HepG2 (cell line): ENCODE results near the gene CILP2. TPM values are rescaled to one million over a fixed set of nuclear protein-coding genes. Genes with fewer than 3 reads are reported as not detected.

Source experiments
- ASH2L ChIP-seq: fragments of 300-600, 200-600 bp; sonication (generic); IDR thresholded peaks from 2 replicates; pipeline ENCODE4 v1.7.0; 2017; ENCODE audit warnings: low read depth, mild to moderate bottlenecking, moderate library complexity, mixed read lengths, low read length; ENCODE audit not compliant: insufficient read length
- ATF7-NPFF ChIP-seq: sonication (generic); formaldehyde crosslinking; IDR thresholded peaks from 2 replicates; pipeline ENCODE4 v1.8.1; 2023; ENCODE audit warnings: mild to moderate bottlenecking, low read depth, missing genetic modification reagents, moderate library complexity
- BHLHE40 ChIP-seq: IDR thresholded peaks from 2 replicates; pipeline ENCODE4 v1.6.1; 2011; ENCODE audit warnings: low read length, improper control_type of control experiment
- ELF3 ChIP-seq: IDR thresholded peaks from 2 replicates; pipeline ENCODE4 v1.6.1; 2016; ENCODE audit warnings: missing genetic modification reagents, missing compliant biosample characterization
- KDM5A ChIP-seq: fragments of 200-600 bp; sonication (generic); IDR thresholded peaks from 2 replicates; pipeline ENCODE4 v1.7.0; 2018; ENCODE audit warnings: antibody characterized with exemption, mild to moderate bottlenecking, low read length, borderline replicate concordance
- KDM5B ChIP-seq: sonication (generic); formaldehyde crosslinking; IDR thresholded peaks from 2 replicates; pipeline ENCODE4 v1.4.0; 2020; ENCODE audit warnings: missing genetic modification reagents, mild to moderate bottlenecking, borderline replicate concordance
- NFE2L2 ChIP-seq: fragments of 150-350 bp; IDR thresholded peaks from 2 replicates; pipeline ENCODE4 v1.6.1; 2014; ENCODE audit warnings: low read length
- NFRKB ChIP-seq: fragments of 450-650 bp; IDR thresholded peaks from 2 replicates; pipeline ENCODE4 v1.6.1; 2017
- POGZ ChIP-seq: sonication (generic); formaldehyde crosslinking; IDR thresholded peaks from 2 replicates; pipeline ENCODE4 v1.4.0; 2020; ENCODE audit warnings: mild to moderate bottlenecking, missing genetic modification reagents
- ZBTB43 ChIP-seq: sonication (generic); formaldehyde crosslinking; conservative IDR thresholded peaks from 2 replicates; pipeline ENCODE4 v1.4.0; 2020; ENCODE audit warnings: missing genetic modification reagents
- ZNF224 ChIP-seq: sonication (generic); formaldehyde crosslinking; IDR thresholded peaks from 2 replicates; pipeline ENCODE4 v1.5.0; 2020; ENCODE audit warnings: mild to moderate bottlenecking, missing genetic modification reagents
- ZNF225 ChIP-seq: sonication (generic); formaldehyde crosslinking; IDR thresholded peaks from 2 replicates; pipeline ENCODE4 v1.4.0; 2020; ENCODE audit warnings: mild to moderate bottlenecking, missing genetic modification reagents
- ZNF597 ChIP-seq: sonication (generic); formaldehyde crosslinking; IDR thresholded peaks from 2 replicates; pipeline ENCODE4 v1.5.0; 2020; ENCODE audit warnings: missing genetic modification reagents
- polyA plus RNA-seq, 8 experiments: library from polyadenylated mRNA; depleted of rRNA in 3 of 8; stranded (reverse) in 7 of 8; unstranded in 1 of 8; fragments of >200 nt; fragmentation: Illumina TruSeq in 4 of 8; extraction: Trizol in 4 of 8; gene quantifications; 2 replicates each; pipeline versions ENCODE4 v1.2.1 to v1.2.3, GENCODE V29; 2011 to 2016; ENCODE audit warnings: low read depth in 4 of 8, missing spikeins in 1 of 8, mixed read lengths in 1 of 8; ENCODE audit not compliant: insufficient read depth in 1 of 8
- total RNA-seq, 5 experiments: library from RNA; depleted of rRNA; stranded (reverse); fragments of >200 nt; fragmentation: Illumina TruSeq; extraction: Trizol; gene quantifications; 2 replicates each; pipeline ENCODE4 v1.2.3, GENCODE V29; 2016; ENCODE audit warnings: low read depth in 1 of 5
- TF ChIP-seq, protein P1 (sequence below): sonication (generic); formaldehyde crosslinking; IDR thresholded peaks from 2 replicates; pipeline ENCODE4 v1.5.0; 2020; ENCODE audit warnings: missing genetic modification reagents
- TF ChIP-seq, protein P2 (sequence below): sonication (generic); formaldehyde crosslinking; IDR thresholded peaks from one replicate; pipeline ENCODE4 v1.5.1; 2020; ENCODE audit warnings: mild to moderate bottlenecking, missing genetic modification reagents; ENCODE audit errors: not compliant biosample characterization

CILP2 gene
- total and polyA plus RNA-seq, 2 of the 13 experiments (the other 11 are each of a cell fraction or from before 2014, with no cell fraction given): 0.09 to 0.37 TPM

- TF ChIP-seq, protein P1, sequence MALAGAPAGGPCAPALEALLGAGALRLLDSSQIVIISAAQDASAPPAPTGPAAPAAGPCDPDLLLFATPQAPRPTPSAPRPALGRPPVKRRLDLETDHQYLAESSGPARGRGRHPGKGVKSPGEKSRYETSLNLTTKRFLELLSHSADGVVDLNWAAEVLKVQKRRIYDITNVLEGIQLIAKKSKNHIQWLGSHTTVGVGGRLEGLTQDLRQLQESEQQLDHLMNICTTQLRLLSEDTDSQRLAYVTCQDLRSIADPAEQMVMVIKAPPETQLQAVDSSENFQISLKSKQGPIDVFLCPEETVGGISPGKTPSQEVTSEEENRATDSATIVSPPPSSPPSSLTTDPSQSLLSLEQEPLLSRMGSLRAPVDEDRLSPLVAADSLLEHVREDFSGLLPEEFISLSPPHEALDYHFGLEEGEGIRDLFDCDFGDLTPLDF: peak; percentile 89
- TF ChIP-seq KDM5A: peak; percentile 86; the same call in 1 of the 2 replicates
- TF ChIP-seq ZNF597 (CRISPR knock-in tag): no peak
- TF ChIP-seq ATF7-NPFF (CRISPR knock-in tag): peak; percentile 63; the same call in 1 of the 2 replicates
- no peak; the same call in 1 of the 2 replicates for TF ChIP-seq NFRKB
- no peak for TF ChIP-seq NFE2L2
- peak; percentile 89 for TF ChIP-seq ASH2L
- no peak for TF ChIP-seq ZNF225
- TF ChIP-seq ZNF224: peak; percentile 70; the same call in 1 of the 2 replicates
- peak; percentile 39; the same call in 1 of the 2 replicates for TF ChIP-seq KDM5B (CRISPR knock-in tag)
- peak; percentile 73 for TF ChIP-seq POGZ
- TF ChIP-seq, protein P2, sequence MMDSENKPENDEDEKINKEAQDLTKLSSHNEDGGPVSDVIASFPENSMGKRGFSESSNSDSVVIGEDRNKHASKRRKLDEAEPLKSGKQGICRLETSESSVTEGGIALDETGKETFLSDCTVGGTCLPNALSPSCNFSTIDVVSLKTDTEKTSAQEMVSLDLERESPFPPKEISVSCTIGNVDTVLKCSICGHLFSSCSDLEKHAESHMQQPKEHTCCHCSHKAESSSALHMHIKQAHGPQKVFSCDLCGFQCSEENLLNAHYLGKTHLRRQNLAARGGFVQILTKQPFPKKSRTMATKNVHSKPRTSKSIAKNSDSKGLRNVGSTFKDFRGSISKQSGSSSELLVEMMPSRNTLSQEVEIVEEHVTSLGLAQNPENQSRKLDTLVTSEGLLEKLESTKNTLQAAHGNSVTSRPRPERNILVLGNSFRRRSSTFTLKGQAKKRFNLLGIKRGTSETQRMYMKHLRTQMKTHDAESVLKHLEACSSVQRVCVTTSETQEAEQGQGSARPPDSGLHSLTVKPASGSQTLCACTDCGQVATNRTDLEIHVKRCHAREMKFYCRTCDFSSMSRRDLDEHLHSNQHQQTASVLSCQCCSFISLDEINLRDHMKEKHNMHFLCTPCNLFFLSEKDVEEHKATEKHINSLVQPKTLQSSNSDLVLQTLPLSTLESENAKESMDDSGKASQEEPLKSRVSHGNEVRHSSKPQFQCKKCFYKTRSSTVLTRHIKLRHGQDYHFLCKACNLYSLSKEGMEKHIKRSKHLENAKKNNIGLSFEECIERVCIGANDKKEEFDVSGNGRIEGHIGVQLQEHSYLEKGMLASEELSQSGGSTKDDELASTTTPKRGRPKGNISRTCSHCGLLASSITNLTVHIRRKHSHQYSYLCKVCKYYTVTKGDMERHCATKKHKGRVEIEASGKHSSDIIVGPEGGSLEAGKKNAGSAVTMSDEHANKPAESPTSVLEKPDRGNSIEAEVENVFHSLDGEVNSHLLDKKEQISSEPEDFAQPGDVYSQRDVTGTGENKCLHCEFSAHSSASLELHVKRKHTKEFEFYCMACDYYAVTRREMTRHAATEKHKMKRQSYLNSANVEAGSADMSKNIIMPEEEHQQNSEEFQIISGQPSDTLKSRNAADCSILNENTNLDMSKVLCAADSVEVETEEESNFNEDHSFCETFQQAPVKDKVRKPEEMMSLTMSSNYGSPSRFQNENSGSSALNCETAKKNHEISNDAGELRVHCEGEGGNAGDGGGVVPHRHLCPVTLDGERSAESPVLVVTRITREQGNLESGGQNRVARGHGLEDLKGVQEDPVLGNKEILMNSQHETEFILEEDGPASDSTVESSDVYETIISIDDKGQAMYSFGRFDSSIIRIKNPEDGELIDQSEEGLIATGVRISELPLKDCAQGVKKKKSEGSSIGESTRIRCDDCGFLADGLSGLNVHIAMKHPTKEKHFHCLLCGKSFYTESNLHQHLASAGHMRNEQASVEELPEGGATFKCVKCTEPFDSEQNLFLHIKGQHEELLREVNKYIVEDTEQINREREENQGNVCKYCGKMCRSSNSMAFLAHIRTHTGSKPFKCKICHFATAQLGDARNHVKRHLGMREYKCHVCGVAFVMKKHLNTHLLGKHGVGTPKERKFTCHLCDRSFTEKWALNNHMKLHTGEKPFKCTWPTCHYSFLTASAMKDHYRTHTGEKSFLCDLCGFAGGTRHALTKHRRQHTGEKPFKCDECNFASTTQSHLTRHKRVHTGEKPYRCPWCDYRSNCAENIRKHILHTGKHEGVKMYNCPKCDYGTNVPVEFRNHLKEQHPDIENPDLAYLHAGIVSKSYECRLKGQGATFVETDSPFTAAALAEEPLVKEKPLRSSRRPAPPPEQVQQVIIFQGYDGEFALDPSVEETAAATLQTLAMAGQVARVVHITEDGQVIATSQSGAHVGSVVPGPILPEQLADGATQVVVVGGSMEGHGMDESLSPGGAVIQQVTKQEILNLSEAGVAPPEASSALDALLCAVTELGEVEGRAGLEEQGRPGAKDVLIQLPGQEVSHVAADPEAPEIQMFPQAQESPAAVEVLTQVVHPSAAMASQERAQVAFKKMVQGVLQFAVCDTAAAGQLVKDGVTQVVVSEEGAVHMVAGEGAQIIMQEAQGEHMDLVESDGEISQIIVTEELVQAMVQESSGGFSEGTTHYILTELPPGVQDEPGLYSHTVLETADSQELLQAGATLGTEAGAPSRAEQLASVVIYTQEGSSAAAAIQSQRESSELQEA: peak; percentile 32
- 0 out of 2 replicates have a peak, but pooled peaks have one; percentile 11 for TF ChIP-seq BHLHE40
- TF ChIP-seq ZBTB43 (CRISPR knock-in tag): peak; percentile 46; the same call in 1 of the 2 replicates
- TF ChIP-seq ELF3 (CRISPR knock-in tag): peak; percentile 96
Observed at GRCh38 chr19:19515642-19516519, 22.2 kb upstream of the CILP2 start, which contains the start of gene NDUFA13 (continued).
